Measurements from ENCODE around the gene LMBRD1.

LMBRD1 gene

GRCh38 chr6:69735027-69735426 lies 61.8 kb downstream of the LMBRD1 start:
- Histone ChIP-seq H3K4me3 (ENCODE audit: low read depth, low read length) (no peak overlapping the region), H3K36me3 (ENCODE audit: control insufficient read depth in 2 of 2, insufficient read depth in 1 of 2, low read length in 2 of 2) (no peaks in the 10 kb centered on the region; a peak in 1 of 3 replicates), H3K9me3 (ENCODE audit: control insufficient read depth, insufficient read depth, low read depth, low read length) (no peaks in the 10 kb centered on the region), H3K27ac (ENCODE audit: extremely low read depth, low read depth, low read length) (no peak overlapping the region), H3K4me1 (ENCODE audit: control insufficient read depth, insufficient read depth, low read length) (no peaks in the 10 kb centered on the region)
- TF ChIP-seq ZNF76 (tag by site-specific recombination; IDR thresholded peaks at IDR 0.05; ENCODE audit: borderline replicate concordance, low read depth) (no peak), ZFHX2 (tag by site-specific recombination; conservative IDR thresholded peaks at IDR 0.05) (peak; percentile 31; the same call in 1 of the 2 replicates), EGR2 (tag by site-specific recombination; IDR thresholded peaks at IDR 0.05; ENCODE audit: low read depth) (0 out of 2 replicates have a peak, but pooled peaks have one; percentile 7)
- ChIA-PET POLR2A (interaction anchor here (0.7 kb wide), 1 partner anchor 320 kb away, joined by 3 read pairs; no protein-coding TSS in a partner anchor), CTCF (interaction anchor here (0.6 to 1.6 kb wide), 7 partner anchors 18 to 901 kb away, joined by 3 to 5 read pairs (median 4); no protein-coding TSS in a partner anchor)

- Histone ChIP-seq H3K36me3 (ENCODE audit: control insufficient read depth in 2 of 2, insufficient read depth in 1 of 2, low read length in 2 of 2) (no peaks in the 10 kb centered on the region; a peak in 1 of 3 replicates), H3K9me3 (ENCODE audit: control insufficient read depth, insufficient read depth, low read depth, low read length) (no peaks in the 10 kb centered on the region), H3K4me3 (ENCODE audit: low read depth, low read length) (no peak overlapping the region), H3K27ac (ENCODE audit: extremely low read depth, low read depth, low read length) (no peak overlapping the region), H3K4me1 (ENCODE audit: control insufficient read depth, insufficient read depth, low read length) (no peaks in the 10 kb centered on the region)
- ChIA-PET POLR2A (no interaction called here), CTCF (interaction anchor here (0.6 to 3.9 kb wide), 9 partner anchors 9 to 433 kb away, joined by 3 to 49 read pairs (median 4); partner anchors contain the start of gene LMBRD1)
- no peak for TF ChIP-seq ZNF148 (tag by site-specific recombination; IDR thresholded peaks at IDR 0.05; ENCODE audit: borderline replicate concordance)
- TF ChIP-seq SP3 (tag by site-specific recombination; IDR thresholded peaks at IDR 0.05), result no peak
- peak; percentile 48 for TF ChIP-seq ZNF654 (tag by site-specific recombination; IDR thresholded peaks at IDR 0.05; ENCODE audit: low read depth)
- no peak for TF ChIP-seq KLF1 (tag by site-specific recombination; IDR thresholded peaks at IDR 0.05)
- TF ChIP-seq ZBTB17 (tag by site-specific recombination; IDR thresholded peaks at IDR 0.05), result no peak
- peak; percentile 62 for TF ChIP-seq ZNF664 (tag by site-specific recombination; IDR thresholded peaks at IDR 0.05)
- no peak for TF ChIP-seq PATZ1 (tag by site-specific recombination; IDR thresholded peaks at IDR 0.05)
- TF ChIP-seq ZNF174 (tag by site-specific recombination; IDR thresholded peaks at IDR 0.05), result no peak
- TF ChIP-seq HIC1 (tag by site-specific recombination; IDR thresholded peaks at IDR 0.05), result no peak
- no peak for TF ChIP-seq ZEB2 (tag by site-specific recombination; IDR thresholded peaks at IDR 0.05)
Measured at GRCh38 chr6:69732640-69733039, 64.2 kb downstream of the LMBRD1 start.

- no peaks in the 10 kb centered on the region for H3K9me3 ChIP-seq (ENCODE audit: control insufficient read depth, insufficient read depth, low read depth, low read length)
- H3K4me1 ChIP-seq (ENCODE audit: control insufficient read depth, insufficient read depth, low read length), result no peaks in the 10 kb centered on the region
- TF ChIP-seq OSR2 (tag by site-specific recombination; IDR thresholded peaks at IDR 0.05) (no peak), ZNF580 (tag by site-specific recombination; IDR thresholded peaks at IDR 0.05) (no peak), SP2 (tag by site-specific recombination; IDR thresholded peaks at IDR 0.05) (no peak), SETDB1 (IDR thresholded peaks at IDR 0.05; ENCODE audit: insufficient read length, low read length) (no peak), BCL11A (tag by site-specific recombination; IDR thresholded peaks at IDR 0.05; ENCODE audit: low read depth) (no peak), IKZF3 (tag by site-specific recombination; IDR thresholded peaks at IDR 0.05) (no peak), KLF7 (tag by site-specific recombination; IDR thresholded peaks at IDR 0.05; ENCODE audit: borderline replicate concordance) (no peak), ZNF654 (tag by site-specific recombination; IDR thresholded peaks at IDR 0.05; ENCODE audit: low read depth) (no peak), ZNF843 (tag by site-specific recombination; IDR thresholded peaks at IDR 0.05) (no peak), ZNF530 (tag by site-specific recombination; IDR thresholded peaks at IDR 0.05; ENCODE audit: low read depth) (no peak), EGR2 (tag by site-specific recombination; IDR thresholded peaks at IDR 0.05; ENCODE audit: low read depth) (no peak), MYNN (tag by site-specific recombination; IDR thresholded peaks at IDR 0.05; ENCODE audit: borderline replicate concordance) (no peak)
- ChIA-PET POLR2A (no interaction called here), CTCF (interaction anchor here (0.7 to 3.9 kb wide), 6 partner anchors 10 to 434 kb away, joined by 3 to 49 read pairs (median 6); partner anchors contain the start of gene LMBRD1)
- H3K36me3 ChIP-seq (ENCODE audit: control insufficient read depth in 2 of 2, insufficient read depth in 1 of 2, low read length in 2 of 2), result no peaks in the 10 kb centered on the region; a peak in 1 of 3 replicates
- no peak overlapping the region for H3K27ac ChIP-seq (ENCODE audit: extremely low read depth, low read depth, low read length)
- H3K4me3 ChIP-seq (ENCODE audit: low read depth, low read length), result no peak overlapping the region
Measured at GRCh38 chr6:69732045-69732444, 64.8 kb downstream of the LMBRD1 start.
